ENCODE results near the gene RNF25.

Gene RNF25

GRCh38 chr2:218622606-218623365 is 49.0 kb downstream of the RNF25 start:
- no peak for DNase-seq

- no peak for DNase-seq
Observed at GRCh38 chr2:218621007-218621406, 50.8 kb downstream of the RNF25 start.

- no peak for DNase-seq
Observed at GRCh38 chr2:218618102-218618860, 53.5 kb downstream of the RNF25 start.

- DNase-seq, result no peak
Observed at GRCh38 chr2:218615868-218616315, 55.9 kb downstream of the RNF25 start.
